ENCODE measurements around the gene ETS1. TPM values are rescaled to one million over a fixed set of nuclear protein-coding genes. Genes with fewer than 3 reads are reported as not detected.

ETS1 gene
- total RNA-seq, 4 donors from 2014 or later: 21.9 to 78.4 (median 31.3) TPM

DNA sequence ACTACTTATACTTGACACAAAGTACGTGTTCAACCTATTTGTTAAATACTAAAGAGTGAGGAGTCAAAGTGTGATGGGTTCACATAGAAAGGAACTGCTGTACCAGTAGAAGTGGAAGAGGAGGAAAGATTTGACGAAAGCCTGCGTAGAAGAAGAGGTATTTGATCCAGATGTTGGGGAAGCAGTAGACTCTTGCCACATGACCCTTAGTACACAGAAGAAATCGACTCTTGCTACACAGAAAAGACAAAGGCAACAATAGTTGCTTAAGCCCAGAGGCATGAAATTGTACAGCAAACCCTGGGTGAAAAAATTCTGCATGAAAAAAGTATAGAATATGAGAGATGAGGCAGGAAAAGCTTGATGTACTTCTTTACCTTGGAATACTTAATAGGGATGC, 152.9 kb downstream of the ETS1 start:
- no peaks in the 10 kb centered on the region for H3K27me3 ChIP-seq
- no peak overlapping the region for H3K27ac ChIP-seq
- no peaks in the 10 kb centered on the region for H3K9me3 ChIP-seq
- no peak for DNase-seq
- H3K4me1 ChIP-seq: no peaks in the 10 kb centered on the region
- H3K36me3 ChIP-seq: no peaks in the 10 kb centered on the region
- H3K4me3 ChIP-seq: no peak overlapping the region
- TF ChIP-seq POLR2A (IDR thresholded peaks at IDR 0.05): no peak
- TF ChIP-seq, protein P1, sequence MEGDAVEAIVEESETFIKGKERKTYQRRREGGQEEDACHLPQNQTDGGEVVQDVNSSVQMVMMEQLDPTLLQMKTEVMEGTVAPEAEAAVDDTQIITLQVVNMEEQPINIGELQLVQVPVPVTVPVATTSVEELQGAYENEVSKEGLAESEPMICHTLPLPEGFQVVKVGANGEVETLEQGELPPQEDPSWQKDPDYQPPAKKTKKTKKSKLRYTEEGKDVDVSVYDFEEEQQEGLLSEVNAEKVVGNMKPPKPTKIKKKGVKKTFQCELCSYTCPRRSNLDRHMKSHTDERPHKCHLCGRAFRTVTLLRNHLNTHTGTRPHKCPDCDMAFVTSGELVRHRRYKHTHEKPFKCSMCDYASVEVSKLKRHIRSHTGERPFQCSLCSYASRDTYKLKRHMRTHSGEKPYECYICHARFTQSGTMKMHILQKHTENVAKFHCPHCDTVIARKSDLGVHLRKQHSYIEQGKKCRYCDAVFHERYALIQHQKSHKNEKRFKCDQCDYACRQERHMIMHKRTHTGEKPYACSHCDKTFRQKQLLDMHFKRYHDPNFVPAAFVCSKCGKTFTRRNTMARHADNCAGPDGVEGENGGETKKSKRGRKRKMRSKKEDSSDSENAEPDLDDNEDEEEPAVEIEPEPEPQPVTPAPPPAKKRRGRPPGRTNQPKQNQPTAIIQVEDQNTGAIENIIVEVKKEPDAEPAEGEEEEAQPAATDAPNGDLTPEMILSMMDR (IDR thresholded peaks at IDR 0.05): no peak

DNA sequence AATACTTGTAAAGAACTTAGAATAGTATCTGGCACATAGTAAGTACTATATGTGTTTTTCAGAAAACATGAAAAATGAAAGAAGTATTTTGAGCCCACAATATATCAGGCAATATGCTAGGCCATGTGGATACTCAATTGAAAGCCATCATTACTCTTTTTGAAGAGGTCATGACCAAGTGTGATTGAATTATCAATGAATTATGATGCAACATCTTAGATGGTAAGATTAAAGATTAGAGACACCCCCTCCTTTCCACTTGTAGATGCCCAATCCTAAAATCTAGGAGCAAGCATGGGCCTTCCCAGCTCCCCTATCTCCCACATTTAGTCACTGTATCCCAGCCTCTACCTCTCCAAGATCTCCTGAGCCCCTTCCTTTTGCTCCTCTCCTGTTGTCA, 154.4 kb downstream of the ETS1 start:
- no peaks in the 10 kb centered on the region for H3K36me3 ChIP-seq
- no peaks in the 10 kb centered on the region for H3K9me3 ChIP-seq
- H3K4me1 ChIP-seq: no peaks in the 10 kb centered on the region
- H3K27ac ChIP-seq: no peak overlapping the region
- no peak for DNase-seq
- TF ChIP-seq, protein P1 (IDR thresholded peaks at IDR 0.05): no peak
- TF ChIP-seq POLR2A (IDR thresholded peaks at IDR 0.05): no peak
- no peak overlapping the region for H3K4me3 ChIP-seq
- no peaks in the 10 kb centered on the region for H3K27me3 ChIP-seq

GRCh38 chr11:128431931-128432330, 155.4 kb downstream of the ETS1 start:
- no peak overlapping the region for H3K4me3 ChIP-seq
- no peak for TF ChIP-seq POLR2A (IDR thresholded peaks at IDR 0.05)
- TF ChIP-seq, protein P1 (IDR thresholded peaks at IDR 0.05): no peak
- no peak overlapping the region for H3K27ac ChIP-seq
- H3K36me3 ChIP-seq: no peaks in the 10 kb centered on the region
- DNase-seq: no peak
- no peaks in the 10 kb centered on the region for H3K27me3 ChIP-seq
- H3K9me3 ChIP-seq: no peaks in the 10 kb centered on the region
- no peaks in the 10 kb centered on the region for H3K4me1 ChIP-seq

GRCh38 chr11:128428935-128429334, 158.4 kb downstream of the ETS1 start:
- no peaks in the 10 kb centered on the region for H3K27me3 ChIP-seq
- no peak overlapping the region for H3K4me3 ChIP-seq
- no peak for TF ChIP-seq POLR2A (IDR thresholded peaks at IDR 0.05)
- TF ChIP-seq, protein P1 (IDR thresholded peaks at IDR 0.05): no peak
- no peaks in the 10 kb centered on the region for H3K36me3 ChIP-seq
- H3K4me1 ChIP-seq: peaks cover 0 to 17% (median 4%) of the 10 kb centered on the region in 4 donors
- H3K9me3 ChIP-seq: no peaks in the 10 kb centered on the region
- H3K27ac ChIP-seq: peak overlapping the region in 1 of 4 donors; percentile 1
- no peak for DNase-seq

- Histone ChIP-seq H3K36me3 (no peaks in the 10 kb centered on the region), H3K4me1 (peaks cover 0 to 21% (median 7%) of the 10 kb centered on the region in 4 donors), H3K27ac (peak overlapping the region; percentile 32 to 95 (median 78)), H3K4me3 (peak overlapping the region in 1 of 4 donors; percentile 10), H3K27me3 (no peaks in the 10 kb centered on the region), H3K9me3 (no peaks in the 10 kb centered on the region)
- DNase-seq: peak in 2 of 3 donors; percentile 91 to 94
- peak in 1 of 2 donors; percentile 28 for TF ChIP-seq POLR2A (IDR thresholded peaks at IDR 0.05)
- TF ChIP-seq, protein P1 (IDR thresholded peaks at IDR 0.05): no peak
Measured at GRCh38 chr11:128424851-128425285, 162.5 kb downstream of the ETS1 start.

DNA sequence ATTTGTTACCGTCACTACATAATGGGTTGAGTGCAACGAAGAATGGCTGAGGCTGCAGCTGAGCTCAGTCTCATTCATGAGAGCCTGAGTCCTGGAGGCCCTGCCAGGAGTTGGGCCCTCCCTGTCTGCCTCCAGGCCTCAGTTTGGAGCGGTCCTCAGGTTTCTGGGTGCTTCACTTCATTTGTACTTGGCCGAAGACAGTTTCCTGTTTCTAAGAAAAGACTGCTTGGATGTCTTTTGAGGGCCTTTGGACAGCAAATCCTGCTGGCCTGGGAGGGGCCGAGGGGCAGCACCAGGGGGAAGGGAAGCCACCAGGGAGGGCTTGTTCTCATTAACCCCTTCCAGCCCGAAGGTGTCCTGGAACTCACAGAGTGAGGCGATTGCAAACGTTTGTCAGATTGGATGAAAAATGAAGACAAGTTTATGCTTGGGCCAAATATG, 163.1 kb downstream of the ETS1 start:
- peak in 1 of 3 donors; percentile 60 for DNase-seq
- Histone ChIP-seq H3K27me3 (no peaks in the 10 kb centered on the region), H3K4me3 (peak overlapping the region in 1 of 4 donors; percentile 10), H3K4me1 (peaks cover 0 to 21% (median 7%) of the 10 kb centered on the region in 4 donors), H3K9me3 (no peaks in the 10 kb centered on the region), H3K36me3 (no peaks in the 10 kb centered on the region), H3K27ac (peak overlapping the region; percentile 32 to 95 (median 78))
- TF ChIP-seq, protein P1 (IDR thresholded peaks at IDR 0.05): no peak
- no peak for TF ChIP-seq POLR2A (IDR thresholded peaks at IDR 0.05)

Data from Peyer's patch (tissue), 4 donors.